GM19397 (cell line): ENCODE measurements around the gene NFIA.

Experiments used
- ATAC-seq: cut with Tn5 transposase; IDR thresholded peaks from one replicate; pipeline ENCODE4 v1.9.1; 2021; ENCODE audit warnings: mild to moderate bottlenecking, moderate library complexity; ENCODE audit not compliant: unreplicated experiment

Gene NFIA

GRCh38 chr1:61240878-61241277 is 158.5 kb downstream of the NFIA start:
- ATAC-seq = no peak

GRCh38 chr1:61241411-61241838 is 159.1 kb downstream of the NFIA start:
- no peak for ATAC-seq

GRCh38 chr1:61241973-61242381 is 159.6 kb downstream of the NFIA start:
- no peak for ATAC-seq

- ATAC-seq = no peak
Observed at GRCh38 chr1:61244114-61244513, 161.8 kb downstream of the NFIA start.

GRCh38 chr1:61245696-61246400 is 163.5 kb downstream of the NFIA start:
- ATAC-seq = no peak

GRCh38 chr1:61247051-61247825 is 164.9 kb downstream of the NFIA start:
- no peak for ATAC-seq

- ATAC-seq = no peak
Observed at GRCh38 chr1:61247881-61248752, 165.8 kb downstream of the NFIA start.

- ATAC-seq = no peak
Observed at GRCh38 chr1:61250933-61251332, 168.6 kb downstream of the NFIA start.

- no peak for ATAC-seq
Observed at GRCh38 chr1:61253059-61253735, 170.8 kb downstream of the NFIA start.

GRCh38 chr1:61253912-61254633 is 171.7 kb downstream of the NFIA start:
- no peak for ATAC-seq

GRCh38 chr1:61254634-61255357 is 172.4 kb downstream of the NFIA start:
- no peak for ATAC-seq

- ATAC-seq = no peak
Observed at GRCh38 chr1:61255358-61255703, 173.0 kb downstream of the NFIA start.

GRCh38 chr1:61259379-61260148 is 177.2 kb downstream of the NFIA start:
- ATAC-seq = no peak

- no peak for ATAC-seq
Observed at GRCh38 chr1:61260171-61260570, 177.8 kb downstream of the NFIA start.

- no peak for ATAC-seq
Observed at GRCh38 chr1:61261595-61261994, 179.2 kb downstream of the NFIA start.

- ATAC-seq = no peak
Observed at GRCh38 chr1:61263905-61264824, 181.8 kb downstream of the NFIA start.

- ATAC-seq = no peak
Observed at GRCh38 chr1:61264825-61265242, 182.5 kb downstream of the NFIA start.

- no peak for ATAC-seq
Observed at GRCh38 chr1:61265665-61266064, 183.3 kb downstream of the NFIA start.
